Naive B cell (primary cell): ENCODE data around the gene ORM1. TPM values are rescaled to one million over a fixed set of nuclear protein-coding genes. Genes with fewer than 3 reads are reported as not detected.
A peak's percentile ranks its signal among the peaks of the same experiment; 100 is the strongest.

Source experiments
- ATAC-seq, 2 donors: fragments of 150-1000 bp; cut with Tn5 transposase; 2 replicates each; pipeline ENCODE4 v1.10.0; 2021; ENCODE audit warnings: low read depth in 2 of 2, mild to moderate bottlenecking in 2 of 2, moderate library complexity in 2 of 2
- DNase-seq: peaks from one replicate; pipeline ENCODE4 v3.0.0; 2022
- H3K27ac Mint-ChIP-seq, 6 donors: one replicate each; pipeline ENCODE4 v1.8.0; 2020 to 2022; ENCODE audit warnings: mild to moderate bottlenecking in 6 of 6, mixed read lengths in 6 of 6, moderate library complexity in 5 of 6, inconsistent platforms in 2 of 6
- H3K27me3 Mint-ChIP-seq, 3 donors: one replicate each; pipeline ENCODE4 v1.8.0; 2021 to 2022; ENCODE audit warnings: mixed read lengths in 3 of 3, mild to moderate bottlenecking in 1 of 3
- H3K36me3 Mint-ChIP-seq, 2 donors: one replicate each; pipeline ENCODE4 v1.8.0; 2020 to 2022; ENCODE audit warnings: mixed read lengths in 2 of 2, inconsistent platforms in 1 of 2, mild to moderate bottlenecking in 1 of 2
- H3K4me1 Mint-ChIP-seq, 3 donors: one replicate each; pipeline ENCODE4 v1.8.0; 2020 to 2022; ENCODE audit warnings: mixed read lengths in 3 of 3, inconsistent platforms in 1 of 3, mild to moderate bottlenecking in 1 of 3, moderate library complexity in 1 of 3
- H3K4me3 Mint-ChIP-seq, 8 donors: one replicate each; pipeline ENCODE4 v1.8.0; 2020 to 2022; ENCODE audit warnings: mild to moderate bottlenecking in 8 of 8, mixed read lengths in 8 of 8, moderate library complexity in 8 of 8, inconsistent platforms in 2 of 8
- H3K9me3 Mint-ChIP-seq, 7 donors: one replicate each; pipeline ENCODE4 v1.8.0; 2020 to 2022; ENCODE audit warnings: mixed read lengths in 7 of 7, mild to moderate bottlenecking in 5 of 7, inconsistent platforms in 2 of 7, moderate library complexity in 1 of 7
- polyA plus RNA-seq, 6 donors: library from polyadenylated mRNA; unstranded; fragments of 300-500 nt; fragmentation: Illumina TruSeq; gene quantifications; one replicate each; pipeline ENCODE4 v1.2.3, GENCODE V29; 2021; ENCODE audit warnings: low read depth in 6 of 6

ORM1 gene
- polyA plus RNA-seq, 6 donors from 2014 or later: not detected

DNA sequence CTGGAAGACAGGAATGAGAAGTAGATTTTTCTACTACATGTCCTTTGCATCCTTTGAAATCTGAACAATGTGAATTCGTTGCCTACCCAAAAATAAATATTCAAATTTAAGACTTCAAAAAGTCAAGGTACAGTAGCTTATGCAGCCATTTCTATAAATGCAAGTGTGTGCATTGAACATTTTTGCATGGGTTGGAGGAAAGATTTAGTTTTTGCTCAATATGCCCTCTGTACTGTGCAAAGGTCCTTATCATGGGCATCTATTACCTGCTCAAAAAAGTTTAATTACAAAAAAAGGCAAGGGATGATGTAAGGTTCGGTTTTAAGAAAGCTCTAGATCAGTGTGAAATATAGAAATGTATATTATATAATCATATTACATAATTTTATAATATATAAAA lies 42.3 kb downstream of the ORM1 start:
- H3K4me1 Mint-ChIP-seq: peaks cover 63 to 83% (median 82%) of the 10 kb centered on the region in 3 donors
- ATAC-seq (no peak), DNase-seq (no peak)
- peaks cover 37 to 48% of the 10 kb centered on the region in 2 donors for H3K36me3 Mint-ChIP-seq
- peaks cover 0 to 5% (median 0%) of the 10 kb centered on the region in 7 donors for H3K9me3 Mint-ChIP-seq
- H3K4me3 Mint-ChIP-seq: peak overlapping the region in 5 of 8 donors; percentile 53 to 90 (median 78)
- H3K27me3 Mint-ChIP-seq: no peaks in the 10 kb centered on the region
- peak overlapping the region in 4 of 6 donors; percentile 88 to 94 (median 92) for H3K27ac Mint-ChIP-seq

- Mint-ChIP-seq H3K27me3 (no peaks in the 10 kb centered on the region), H3K36me3 (peaks cover 27 to 37% of the 10 kb centered on the region in 2 donors)
These were observed 43.6 kb downstream of the ORM1 start for GRCh38 chr9:114366334-114367128.

DNA sequence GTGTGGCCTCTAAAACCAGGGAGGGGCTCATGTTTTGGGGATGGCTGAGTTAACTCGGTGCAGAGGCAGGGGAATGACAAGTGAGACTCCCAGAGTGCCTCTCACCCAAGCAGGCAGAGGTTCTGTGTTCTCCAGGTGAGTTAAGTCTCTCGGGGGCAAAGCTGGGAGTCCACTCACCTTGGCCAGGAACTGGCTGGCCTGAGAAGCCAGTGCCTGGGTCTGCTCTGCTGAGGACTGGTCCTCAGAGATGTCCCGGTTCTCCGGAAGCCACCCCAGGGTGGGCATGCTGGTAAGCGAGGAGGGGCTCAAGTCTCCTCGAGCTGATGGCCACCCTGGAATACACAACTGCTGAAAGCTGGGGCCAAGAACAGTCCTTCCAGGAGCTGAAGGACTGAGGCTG lies 44.5 kb downstream of the ORM1 start:
- peaks cover 0 to 5% (median 0%) of the 10 kb centered on the region in 7 donors for H3K9me3 Mint-ChIP-seq
- peaks cover 27 to 37% of the 10 kb centered on the region in 2 donors for H3K36me3 Mint-ChIP-seq
- H3K27ac Mint-ChIP-seq: peak overlapping the region; percentile 79 to 98 (median 97)
- DNase-seq (no peak), ATAC-seq (no peak)
- H3K4me1 Mint-ChIP-seq: peaks cover 64 to 96% (median 84%) of the 10 kb centered on the region in 3 donors
- H3K4me3 Mint-ChIP-seq: peak overlapping the region in 7 of 8 donors; percentile 68 to 90 (median 83)
- H3K27me3 Mint-ChIP-seq: no peaks in the 10 kb centered on the region

More at GRCh38 chr9:114366334-114367128, 43.6 kb downstream of the ORM1 start:
- Mint-ChIP-seq H3K9me3 (peaks cover 0 to 5% (median 0%) of the 10 kb centered on the region in 7 donors), H3K4me3 (peak overlapping the region; percentile 68 to 90 (median 81)), H3K27ac (peak overlapping the region; percentile 74 to 98 (median 97)), H3K4me1 (peaks cover 56 to 92% (median 81%) of the 10 kb centered on the region in 3 donors)
- peak; percentile 73 for DNase-seq
- peak; percentile 78 to 79 for ATAC-seq

- ATAC-seq: no peak
- no peaks in the 10 kb centered on the region for H3K27me3 Mint-ChIP-seq
- peaks cover 27 to 37% of the 10 kb centered on the region in 2 donors for H3K36me3 Mint-ChIP-seq
- peak overlapping the region in 7 of 8 donors; percentile 62 to 90 (median 83) for H3K4me3 Mint-ChIP-seq
- peak overlapping the region; percentile 79 to 98 (median 97) for H3K27ac Mint-ChIP-seq
- no peak for DNase-seq
- H3K4me1 Mint-ChIP-seq: peaks cover 70 to 96% (median 88%) of the 10 kb centered on the region in 3 donors
- peaks cover 0 to 5% (median 0%) of the 10 kb centered on the region in 7 donors for H3K9me3 Mint-ChIP-seq
These were observed 45.1 kb downstream of the ORM1 start for GRCh38 chr9:114367772-114368569.

DNA sequence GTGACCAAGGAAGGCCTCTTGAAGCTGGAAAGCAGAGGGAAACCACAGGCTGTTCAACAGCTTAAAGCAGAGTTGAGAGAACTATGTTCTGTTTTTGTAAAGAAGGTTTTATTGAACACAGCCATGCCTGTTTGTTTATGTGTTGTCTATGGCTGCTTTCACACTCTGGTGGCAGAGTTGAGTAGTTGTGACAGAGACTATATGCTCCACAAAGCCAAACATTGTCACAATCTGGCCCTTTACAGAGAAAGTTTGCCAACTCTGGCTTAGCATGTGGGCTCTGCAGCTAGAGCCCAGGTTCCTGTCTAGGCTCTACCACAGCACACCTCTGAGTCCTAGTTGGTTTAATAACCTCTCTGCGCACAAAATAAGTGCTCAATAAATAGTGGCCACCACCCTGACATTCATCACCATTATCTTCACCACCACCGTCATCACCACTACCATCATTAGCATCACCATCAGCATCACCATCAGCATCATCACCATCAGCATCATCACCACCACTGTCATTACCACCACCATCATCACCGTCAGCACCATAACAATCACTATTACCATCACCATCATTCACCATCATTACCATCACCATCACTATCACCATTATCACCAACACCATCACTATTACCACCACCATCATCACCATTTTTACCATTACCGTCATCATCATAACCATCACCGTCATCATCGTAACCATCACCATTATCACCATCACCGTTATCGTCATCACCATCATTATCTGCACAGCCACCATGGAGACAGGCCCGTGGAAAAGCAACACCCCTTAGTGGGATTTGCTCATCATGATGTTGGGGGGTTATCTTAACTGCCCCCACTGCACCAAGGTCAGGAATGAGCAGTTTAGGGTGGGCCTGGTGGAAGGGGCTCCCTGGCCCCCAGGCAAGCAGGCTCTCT lies 46.6 kb downstream of the ORM1 start:
- peaks cover 26% of the 10 kb centered on the region in 2 donors for H3K36me3 Mint-ChIP-seq
- ATAC-seq (no peak), DNase-seq (no peak)
- peaks cover 67 to 96% (median 88%) of the 10 kb centered on the region in 3 donors for H3K4me1 Mint-ChIP-seq
- peak overlapping the region in 7 of 8 donors; percentile 26 to 72 (median 66) for H3K4me3 Mint-ChIP-seq
- no peaks in the 10 kb centered on the region for H3K27me3 Mint-ChIP-seq
- H3K27ac Mint-ChIP-seq: peak overlapping the region; percentile 33 to 95 (median 74)
- peaks cover 0 to 5% (median 0%) of the 10 kb centered on the region in 7 donors for H3K9me3 Mint-ChIP-seq

- H3K27me3 Mint-ChIP-seq: no peaks in the 10 kb centered on the region
- peaks cover 23 to 27% of the 10 kb centered on the region in 2 donors for H3K36me3 Mint-ChIP-seq
- DNase-seq: no peak
These were observed 47.5 kb downstream of the ORM1 start for GRCh38 chr9:114370251-114370967.

GRCh38 chr9:114370968-114371320 lies 48.0 kb downstream of the ORM1 start:
- H3K4me3 Mint-ChIP-seq: peak overlapping the region in 7 of 8 donors; percentile 26 to 85 (median 79)
- DNase-seq: no peak
- peak overlapping the region; percentile 79 to 99 (median 98) for H3K27ac Mint-ChIP-seq
- peaks cover 0 to 5% (median 0%) of the 10 kb centered on the region in 7 donors for H3K9me3 Mint-ChIP-seq
- H3K4me1 Mint-ChIP-seq: peaks cover 72 to 97% (median 96%) of the 10 kb centered on the region in 3 donors
- H3K36me3 Mint-ChIP-seq: peaks cover 23 to 28% of the 10 kb centered on the region in 2 donors
- no peaks in the 10 kb centered on the region for H3K27me3 Mint-ChIP-seq
- no peak for ATAC-seq

More at GRCh38 chr9:114370251-114370967, 47.5 kb downstream of the ORM1 start:
- peak overlapping the region in 6 of 8 donors; percentile 26 to 85 (median 80) for H3K4me3 Mint-ChIP-seq
- H3K27ac Mint-ChIP-seq: peak overlapping the region; percentile 79 to 99 (median 98)
- ATAC-seq: no peak
- H3K4me1 Mint-ChIP-seq: peaks cover 70 to 97% (median 92%) of the 10 kb centered on the region in 3 donors
- peaks cover 0 to 5% (median 0%) of the 10 kb centered on the region in 7 donors for H3K9me3 Mint-ChIP-seq

- Mint-ChIP-seq H3K9me3 (peaks cover 0 to 5% (median 0%) of the 10 kb centered on the region in 7 donors), H3K4me1 (peaks cover 68 to 94% (median 94%) of the 10 kb centered on the region in 3 donors), H3K27me3 (no peaks in the 10 kb centered on the region), H3K27ac (peak overlapping the region; percentile 79 to 99 (median 98)), H3K36me3 (peaks cover 23 to 28% of the 10 kb centered on the region in 2 donors), H3K4me3 (peak overlapping the region; percentile 26 to 92 (median 78))
- ATAC-seq: no peak
- DNase-seq: no peak
These were observed 48.5 kb downstream of the ORM1 start for GRCh38 chr9:114371343-114371944.

DNA sequence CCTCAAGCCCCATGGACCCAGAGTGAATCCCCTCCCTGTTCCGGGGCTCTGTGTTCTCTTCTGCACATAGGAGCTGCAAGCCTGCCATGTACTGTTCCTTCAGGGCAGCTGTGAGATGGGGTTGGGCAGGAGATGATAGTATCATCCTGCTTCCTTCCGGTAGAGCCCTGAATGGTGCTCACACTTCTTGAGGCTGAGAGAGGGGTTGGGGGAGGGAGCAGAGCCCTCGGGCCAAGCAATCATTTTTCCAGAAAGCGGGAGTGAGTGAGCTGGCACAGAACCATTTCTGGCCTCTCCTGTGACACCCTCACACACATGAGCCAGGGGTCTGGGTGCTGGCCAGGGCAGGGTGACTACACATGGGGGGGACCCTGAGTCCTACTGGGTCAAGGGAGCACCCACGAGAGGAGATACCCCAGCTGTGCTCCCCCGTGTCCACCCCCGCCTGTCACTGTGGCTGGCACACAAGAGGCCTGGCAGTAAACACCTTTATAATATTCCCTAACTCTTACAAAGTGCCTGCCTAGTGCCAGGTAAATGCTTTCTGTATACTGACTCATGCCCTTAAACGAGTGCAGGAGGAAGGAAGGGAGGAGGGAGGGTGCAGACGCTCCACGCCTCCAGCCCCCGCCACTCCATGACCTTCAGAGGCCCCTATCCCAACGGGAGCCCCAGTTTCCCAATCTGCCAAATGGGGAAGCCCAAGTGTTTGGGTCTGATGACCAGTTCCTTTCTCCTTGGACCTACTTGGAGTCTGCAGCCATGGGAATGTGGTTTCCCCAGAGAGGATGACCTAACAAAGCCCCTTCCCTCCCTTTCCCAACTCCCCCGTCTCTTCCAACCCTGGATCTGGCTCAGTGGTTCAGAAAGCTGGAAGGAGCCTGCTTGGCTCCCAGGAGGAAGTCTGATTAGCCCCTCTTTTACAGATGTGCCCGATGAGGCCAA lies 49.3 kb downstream of the ORM1 start:
- H3K4me1 Mint-ChIP-seq: peaks cover 60 to 94% (median 91%) of the 10 kb centered on the region in 3 donors
- peaks cover 0 to 5% (median 0%) of the 10 kb centered on the region in 7 donors for H3K9me3 Mint-ChIP-seq
- H3K27ac Mint-ChIP-seq: peak overlapping the region; percentile 79 to 99 (median 98)
- ATAC-seq: peak in 1 of 2 donors; percentile 5
- H3K27me3 Mint-ChIP-seq: no peaks in the 10 kb centered on the region
- peak overlapping the region; percentile 26 to 92 (median 82) for H3K4me3 Mint-ChIP-seq
- no peak for DNase-seq
- peaks cover 18 to 28% of the 10 kb centered on the region in 2 donors for H3K36me3 Mint-ChIP-seq

DNA sequence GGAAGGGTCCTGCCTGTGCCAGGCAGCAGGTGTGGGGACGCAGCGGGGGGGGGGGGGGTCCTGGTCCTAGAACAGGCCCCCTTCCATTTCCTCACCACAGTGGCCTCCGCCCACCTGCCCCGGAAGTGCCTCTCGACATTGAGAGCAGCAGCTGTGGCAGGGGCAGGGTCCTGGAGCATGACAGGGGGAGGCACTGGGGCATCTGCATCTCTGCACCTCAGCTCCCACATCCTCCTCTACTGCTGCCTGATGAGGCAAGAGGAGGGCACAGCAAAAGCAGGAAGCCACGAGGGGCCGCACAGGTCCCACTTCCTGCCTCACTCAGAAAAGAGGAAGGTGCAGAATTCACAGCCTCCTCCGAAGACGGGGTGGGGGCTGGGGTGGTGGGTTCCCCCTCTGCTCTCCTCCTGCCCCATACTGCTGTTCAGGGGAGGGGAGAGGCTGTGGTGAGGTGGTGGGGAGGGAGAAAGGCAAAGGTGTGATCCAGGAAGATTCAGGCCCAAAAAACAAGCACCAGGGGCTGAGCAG lies 50.1 kb downstream of the ORM1 start:
- ATAC-seq (peak; percentile 94 to 96), DNase-seq (peak; percentile 96)
- peaks cover 61 to 94% (median 90%) of the 10 kb centered on the region in 3 donors for H3K4me1 Mint-ChIP-seq
- peak overlapping the region; percentile 79 to 99 (median 97) for H3K27ac Mint-ChIP-seq
- peak overlapping the region; percentile 26 to 92 (median 82) for H3K4me3 Mint-ChIP-seq
- H3K27me3 Mint-ChIP-seq: no peaks in the 10 kb centered on the region
- peaks cover 0 to 5% (median 0%) of the 10 kb centered on the region in 7 donors for H3K9me3 Mint-ChIP-seq
- peaks cover 21 to 30% of the 10 kb centered on the region in 2 donors for H3K36me3 Mint-ChIP-seq
